ENCODE data around the gene STK32B.
A peak's percentile ranks its signal among the peaks of the same experiment; 100 is the strongest.

STK32B gene

DNA sequence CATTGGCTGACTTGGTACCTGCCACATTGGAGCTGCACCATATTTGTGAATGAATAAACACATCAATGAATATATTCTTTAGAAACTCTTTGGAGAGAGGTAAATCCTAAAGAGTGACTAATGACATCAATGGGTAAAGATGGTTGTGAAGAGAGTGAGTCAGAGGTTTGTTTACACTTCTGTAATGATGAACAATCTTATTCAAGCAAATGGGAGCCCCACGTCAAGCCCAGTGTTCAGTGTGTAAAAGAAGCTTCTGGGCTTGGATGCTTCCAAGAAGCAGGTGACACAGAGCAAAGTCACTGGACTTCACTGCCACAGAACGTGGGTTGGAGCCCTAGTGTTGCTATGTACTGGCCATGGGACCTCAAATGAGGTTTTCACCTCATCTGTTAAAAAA is 319.0 kb downstream of the STK32B start:
- DNase-seq: no peak

DNA sequence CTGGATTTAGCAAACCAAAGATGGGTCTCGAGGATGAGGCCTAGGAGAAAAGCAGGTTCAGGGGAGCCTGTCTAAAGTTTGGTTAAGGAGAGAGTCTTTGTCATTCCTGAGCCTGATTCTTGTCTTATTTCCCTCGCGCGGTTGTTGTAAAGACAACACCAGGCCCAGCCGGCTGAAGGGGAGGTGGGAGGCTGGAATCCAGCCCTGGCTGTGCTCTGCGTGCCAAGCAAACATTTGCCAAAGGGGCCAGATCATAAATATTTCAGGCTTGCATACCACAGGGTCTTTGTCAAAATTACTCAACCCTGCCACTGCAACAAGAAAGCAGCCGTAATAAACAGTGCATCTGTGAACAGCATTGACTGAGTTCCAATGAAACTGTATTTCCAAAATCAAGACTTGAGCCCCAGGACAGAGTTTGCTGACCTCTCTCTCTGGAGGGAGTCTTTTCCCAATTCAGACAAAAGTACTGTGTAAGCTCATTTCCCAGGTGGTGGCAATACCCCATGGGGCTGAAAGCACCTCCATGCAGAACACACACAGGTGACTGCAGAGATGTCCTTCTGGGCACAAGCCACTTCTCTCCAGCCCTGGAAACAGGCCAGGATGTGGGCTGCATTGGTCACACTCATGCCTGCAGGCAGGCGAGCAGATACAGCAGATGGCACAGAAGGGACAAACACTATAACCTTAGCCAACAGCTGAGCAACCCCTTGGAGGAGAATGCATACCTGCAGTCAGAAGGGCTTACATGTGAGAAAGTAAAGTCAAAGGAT is 320.3 kb downstream of the STK32B start:
- no peak for DNase-seq

DNA sequence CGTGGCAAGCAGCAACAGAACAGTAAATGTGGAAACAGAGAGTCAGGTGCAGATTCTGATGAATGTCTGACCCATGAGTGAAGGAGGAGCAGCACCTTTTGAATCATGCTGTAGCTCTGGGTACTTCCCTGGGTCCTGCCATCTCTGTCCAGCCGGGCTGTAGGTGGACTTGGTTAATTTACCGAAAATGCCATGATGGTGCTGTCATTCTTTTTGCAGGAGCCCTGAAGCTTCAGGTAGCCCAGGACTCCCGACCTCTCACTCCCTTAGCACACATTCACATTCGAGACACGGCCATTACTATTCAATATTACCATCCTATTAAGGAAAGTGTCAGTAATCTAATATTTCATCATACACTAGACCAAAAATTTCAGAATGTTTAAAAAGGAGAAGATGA is 320.9 kb downstream of the STK32B start:
- DNase-seq: no peak

DNA sequence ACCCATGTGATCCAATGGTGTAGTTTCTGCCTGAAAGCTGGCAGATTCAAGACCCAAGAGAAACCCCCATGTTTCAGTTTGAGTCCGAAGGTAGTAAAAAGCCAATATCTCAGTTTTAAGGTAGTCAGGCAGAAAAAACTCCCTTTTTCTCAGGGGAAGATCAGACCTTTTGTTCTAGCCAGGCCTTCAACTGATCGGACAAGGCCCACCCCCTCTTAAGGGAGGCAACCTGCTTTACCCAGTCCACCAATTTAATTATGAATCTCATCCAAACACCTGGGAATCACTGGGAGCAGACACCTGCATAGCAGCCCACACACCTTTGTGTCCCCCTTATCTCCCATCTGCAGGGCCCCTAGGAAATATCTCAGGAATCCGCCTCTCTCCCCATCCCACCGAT is 322.0 kb downstream of the STK32B start:
- no peak for DNase-seq

DNA sequence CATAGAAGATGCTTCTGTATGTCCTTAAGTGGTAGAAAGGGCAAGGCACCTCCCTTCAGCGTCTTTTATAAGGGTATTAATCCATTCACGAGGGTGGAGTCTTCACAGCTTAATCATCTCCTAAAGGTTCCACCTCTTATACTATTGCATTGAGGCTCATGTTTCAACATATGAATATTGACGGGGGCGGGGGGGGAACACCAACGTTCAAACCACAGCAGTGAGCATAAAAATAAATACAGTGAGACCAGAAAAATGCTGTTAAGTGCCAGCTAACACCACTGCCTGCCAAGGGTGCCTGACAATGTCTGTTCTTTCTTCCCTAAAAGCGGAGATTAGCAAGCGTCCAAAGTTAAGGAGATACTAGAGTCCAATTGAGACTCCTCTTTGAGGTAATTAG is 323.3 kb downstream of the STK32B start:
- no peak for DNase-seq

DNA sequence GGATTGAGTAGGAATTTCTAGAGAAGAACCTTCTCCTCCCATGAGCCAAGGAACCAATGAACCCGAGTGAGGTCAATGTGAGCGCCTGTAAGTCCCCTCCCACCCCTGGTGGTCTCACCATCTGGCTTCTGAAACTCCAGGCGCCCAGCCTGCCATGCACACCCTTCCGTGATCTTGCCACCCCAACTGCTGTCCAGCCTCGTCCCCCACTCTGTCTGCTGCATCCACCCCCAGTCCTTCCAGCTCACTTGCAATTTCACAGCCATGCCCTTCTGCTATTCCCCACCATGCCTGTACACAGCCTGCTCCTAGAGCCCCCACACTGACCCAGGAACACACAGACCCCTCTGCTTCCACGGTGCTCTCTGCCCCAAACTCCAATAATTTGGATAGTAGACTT is 323.7 kb downstream of the STK32B start:
- no peak for DNase-seq

DNA sequence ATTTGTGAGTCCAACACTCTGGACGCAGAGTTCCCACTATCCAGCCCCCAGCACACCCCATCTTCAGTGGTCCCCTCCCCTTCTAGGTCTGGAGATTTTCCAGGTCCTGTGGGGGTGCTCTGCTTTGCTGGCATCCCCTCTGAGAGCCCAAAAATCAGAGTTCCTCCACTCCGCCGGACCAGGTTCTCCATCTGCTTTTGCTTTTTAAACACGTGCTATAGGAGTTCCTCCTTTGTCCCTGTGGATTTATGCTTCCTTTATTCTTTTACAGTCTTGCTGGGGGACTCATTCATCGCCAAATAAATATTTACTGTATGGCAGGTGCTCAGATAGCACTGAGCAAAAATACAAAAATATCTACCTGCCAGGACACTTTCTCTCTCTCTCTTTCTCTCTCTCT is 324.7 kb downstream of the STK32B start:
- DNase-seq: no peak

DNA sequence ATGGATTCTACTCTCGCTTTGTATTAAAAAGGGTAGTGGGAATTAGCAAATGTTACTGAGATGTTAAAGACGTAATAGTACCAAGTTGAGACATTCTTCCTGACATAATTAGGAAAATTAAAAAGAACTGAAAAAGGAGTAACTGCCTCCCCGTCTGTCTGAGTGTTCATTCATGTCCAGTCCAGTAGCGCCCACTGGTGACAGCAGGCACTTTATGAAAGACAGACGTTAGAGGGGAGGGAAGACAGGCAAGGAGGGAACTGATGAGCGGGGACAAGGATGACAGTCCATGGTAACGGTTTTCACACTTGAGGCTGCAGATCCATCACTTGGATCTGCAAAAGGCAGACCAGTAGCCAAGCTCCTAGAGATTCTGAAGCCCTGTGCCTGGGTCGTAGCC is 326.7 kb downstream of the STK32B start:
- no peak for DNase-seq

DNA sequence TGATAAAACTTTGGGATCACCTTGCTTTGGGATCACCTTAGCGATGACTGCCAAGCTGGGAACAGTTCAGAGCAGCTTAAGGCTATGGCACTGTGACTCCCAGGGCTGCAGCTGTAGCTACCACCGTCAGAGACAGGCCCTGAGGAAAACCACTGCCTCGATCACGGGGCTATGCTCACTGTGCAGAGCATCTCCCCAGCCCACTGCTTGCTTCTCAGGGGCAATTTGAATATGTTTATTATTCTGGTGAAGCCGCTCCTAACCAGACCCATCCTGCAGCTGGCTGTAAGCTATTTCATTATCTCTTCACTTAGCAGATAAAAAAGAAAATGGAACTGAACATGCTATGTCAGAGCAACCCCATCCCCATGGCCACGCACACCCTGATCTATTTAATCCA is 328.6 kb downstream of the STK32B start:
- DNase-seq: no peak

DNA sequence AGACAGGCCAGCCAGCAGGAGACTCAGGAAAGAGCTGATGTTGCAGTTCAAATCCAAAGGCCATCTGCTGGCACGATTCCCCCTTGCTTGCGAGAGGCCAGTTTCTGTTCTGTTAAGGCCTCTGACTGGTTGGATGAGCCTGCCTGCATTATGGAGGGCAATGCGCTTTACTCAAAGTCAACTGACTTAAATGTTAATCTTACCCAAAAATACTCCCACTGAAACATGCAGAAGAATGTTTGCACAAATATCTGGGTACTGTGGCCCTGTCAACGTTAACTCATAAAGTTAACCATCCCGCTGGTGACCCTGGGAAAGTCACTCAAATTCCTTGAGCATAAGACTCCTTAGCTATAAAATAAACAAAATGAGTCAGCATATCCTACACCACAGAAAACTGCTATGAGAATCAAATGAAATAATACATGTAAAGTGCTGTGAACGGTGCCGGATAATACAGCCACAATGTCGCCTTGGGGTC is 330.7 kb downstream of the STK32B start:
- DNase-seq: peak; percentile 84

DNA sequence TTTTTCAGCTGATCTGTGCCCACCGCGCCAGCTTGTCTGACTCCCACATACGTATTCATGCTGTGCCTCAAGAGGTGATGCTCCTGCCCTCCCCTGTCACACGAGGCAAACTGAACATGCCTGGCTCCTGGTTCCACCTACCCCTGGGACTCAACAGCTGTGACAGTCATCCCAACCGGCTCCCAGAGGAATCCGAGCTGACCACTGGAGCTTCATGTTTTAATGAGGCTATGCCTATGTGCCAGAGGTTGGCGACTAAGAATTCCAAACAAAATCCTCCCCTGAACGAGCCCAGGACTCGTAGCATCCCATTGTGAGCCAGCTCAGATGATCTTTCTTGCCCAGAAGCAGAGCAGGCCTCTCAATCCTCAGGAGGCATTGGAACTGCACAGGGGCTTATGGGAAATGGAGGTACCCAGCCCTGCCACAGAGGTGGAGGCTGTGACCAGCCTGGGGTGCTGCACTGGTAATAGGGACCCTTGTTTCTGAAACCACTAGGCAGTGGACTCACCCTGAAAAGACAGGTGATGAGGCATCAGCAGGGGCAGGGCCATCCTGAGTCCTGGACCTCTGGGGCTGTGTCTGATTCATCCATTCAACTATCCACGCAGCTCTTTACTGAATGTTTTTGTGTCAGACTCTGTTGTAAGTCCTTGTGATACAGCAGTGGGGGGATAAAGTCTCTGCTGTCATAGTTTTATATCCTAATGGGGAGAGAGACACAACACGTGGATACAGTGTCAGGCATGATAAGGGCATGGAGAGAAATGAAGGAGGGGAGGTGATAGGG is 332.1 kb downstream of the STK32B start:
- DNase-seq: no peak

DNA sequence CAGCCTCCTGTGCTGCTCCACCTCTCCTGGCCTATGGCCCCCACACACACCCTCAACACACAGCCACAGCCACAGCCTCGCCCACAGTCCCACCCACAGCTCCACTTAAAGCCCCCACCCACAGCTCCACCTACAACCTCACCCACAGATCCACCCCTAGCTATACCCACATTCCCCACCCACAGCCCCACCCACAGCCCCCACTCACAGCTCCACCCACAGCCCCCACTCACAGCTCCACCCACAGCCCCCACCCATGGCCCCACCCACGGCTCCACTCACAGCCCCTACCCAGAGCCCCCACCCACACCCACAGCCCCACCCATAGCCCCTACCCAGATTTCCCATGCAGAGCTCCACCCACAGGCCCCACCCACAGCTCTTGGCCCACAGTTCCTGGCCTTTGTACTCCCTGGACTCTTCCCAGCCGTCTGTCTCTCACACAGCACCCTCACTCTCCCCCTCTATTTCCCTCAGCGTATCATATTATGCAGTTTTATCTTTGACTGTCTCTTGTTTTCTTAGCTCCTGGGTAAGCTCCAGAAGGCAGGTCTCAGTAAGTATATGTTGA is 334.5 kb downstream of the STK32B start:
- peak; percentile 21 for DNase-seq

DNA sequence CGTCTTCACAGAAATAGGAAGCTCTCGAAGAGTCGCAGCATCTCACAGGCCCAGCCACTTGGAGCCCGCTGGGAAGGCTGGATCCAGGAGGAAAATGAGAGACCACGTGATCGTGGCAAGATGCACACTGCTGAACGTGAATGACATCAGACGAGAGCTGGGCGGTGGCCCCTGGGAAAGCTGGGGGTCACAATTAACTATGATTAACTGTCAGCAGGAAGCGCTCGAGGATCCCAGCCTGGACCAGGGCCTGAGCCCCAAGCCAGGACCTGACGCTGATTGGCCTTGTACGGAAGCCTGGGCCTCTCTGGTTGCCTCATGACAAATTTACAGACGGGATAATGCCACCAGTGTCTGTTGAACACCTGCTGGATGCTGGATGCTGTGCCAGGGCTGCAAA is 335.6 kb downstream of the STK32B start:
- DNase-seq: no peak

DNA sequence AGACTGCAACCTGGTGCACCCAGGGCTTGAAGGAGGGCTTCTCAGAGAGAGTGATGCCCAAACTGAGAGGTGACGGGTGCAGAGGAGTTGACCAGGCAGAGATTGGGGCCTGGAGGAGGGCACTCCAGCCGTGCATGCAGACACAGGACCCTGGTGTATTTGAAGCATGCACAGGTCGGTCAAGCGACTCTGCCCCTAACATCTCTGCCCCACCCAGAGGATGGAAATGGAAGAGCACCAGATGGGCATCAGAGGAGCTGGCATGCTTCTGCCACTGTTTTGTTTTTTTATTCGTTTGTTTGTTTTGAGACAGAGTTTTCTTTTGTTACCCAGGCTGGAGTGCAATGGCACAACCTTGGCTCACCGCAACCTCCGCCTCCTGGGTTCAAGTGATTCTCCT is 336.2 kb downstream of the STK32B start:
- DNase-seq: no peak

DNA sequence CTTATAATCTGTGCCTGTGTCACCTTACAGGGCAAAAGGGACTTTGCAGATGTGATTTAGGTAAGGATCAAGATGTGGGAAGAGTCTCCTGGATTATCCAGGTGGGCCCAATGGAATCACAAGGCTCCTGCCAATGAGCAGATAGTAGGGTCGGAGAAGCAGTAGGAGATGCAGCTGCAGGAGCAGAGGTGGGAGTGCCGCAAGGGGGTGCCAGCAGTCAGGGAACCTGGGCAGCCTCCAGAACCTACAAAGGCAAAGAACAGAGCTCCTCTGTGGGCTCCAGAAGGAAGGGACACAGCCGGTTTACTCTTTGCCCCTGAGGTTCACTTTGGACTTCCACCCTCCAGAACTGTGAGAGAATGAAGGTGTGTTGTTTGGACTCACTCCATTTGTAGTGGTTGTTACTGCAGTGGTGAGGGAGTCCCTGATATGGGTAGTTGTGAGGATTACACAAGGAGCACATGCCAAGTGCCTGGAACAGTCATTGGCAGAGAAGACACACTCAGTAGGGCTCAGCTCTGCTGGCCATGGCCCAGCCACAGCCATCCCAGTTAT is 338.6 kb downstream of the STK32B start:
- DNase-seq: no peak

DNA sequence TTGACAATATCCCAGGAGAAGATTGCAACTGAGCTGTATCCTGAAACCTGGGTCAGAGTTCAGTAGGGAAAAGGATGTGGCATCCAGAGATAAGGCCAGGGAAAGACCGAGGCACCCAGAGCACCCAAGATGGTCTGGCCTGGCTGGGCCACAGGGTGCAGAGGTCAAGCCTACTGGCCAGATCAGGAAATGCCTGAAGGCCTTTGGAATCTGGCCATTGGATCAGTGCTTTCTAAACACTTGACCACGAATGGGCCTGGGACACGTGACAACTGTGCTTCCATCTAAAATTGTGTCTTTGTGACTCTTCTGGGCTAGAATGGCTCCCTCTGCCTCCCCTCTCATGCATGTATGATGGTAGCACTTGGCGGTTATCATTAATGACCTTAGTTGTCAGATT is 340.2 kb downstream of the STK32B start:
- DNase-seq: no peak

DNA sequence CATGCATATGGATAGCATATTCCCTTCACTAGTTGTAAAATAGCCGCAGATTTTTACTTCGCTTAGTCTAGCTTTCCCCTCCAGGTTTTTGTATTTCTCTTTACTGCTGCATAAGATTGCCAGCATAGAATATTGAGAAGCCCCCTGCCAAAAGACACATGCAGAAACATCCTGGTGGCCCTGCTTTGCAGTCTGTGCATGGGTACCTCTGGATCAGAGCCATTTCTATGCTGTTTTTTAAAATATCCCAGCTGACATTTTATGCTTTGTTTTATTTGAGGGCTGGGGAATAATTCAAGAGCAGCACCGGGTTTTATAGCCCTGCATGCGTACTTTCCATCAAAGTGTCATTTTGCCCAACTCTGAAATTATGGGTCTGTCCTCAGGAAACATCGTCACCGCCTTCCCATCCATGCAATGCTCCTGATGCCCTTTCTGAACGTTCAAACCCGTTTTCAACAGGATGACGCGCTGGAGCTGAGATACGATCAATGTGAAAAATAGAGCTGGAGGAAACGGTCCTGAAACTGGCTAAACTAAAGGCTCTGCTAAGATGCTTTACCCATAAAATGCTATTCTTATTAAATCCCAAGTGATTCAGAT is 342.7 kb downstream of the STK32B start:
- DNase-seq: no peak

DNA sequence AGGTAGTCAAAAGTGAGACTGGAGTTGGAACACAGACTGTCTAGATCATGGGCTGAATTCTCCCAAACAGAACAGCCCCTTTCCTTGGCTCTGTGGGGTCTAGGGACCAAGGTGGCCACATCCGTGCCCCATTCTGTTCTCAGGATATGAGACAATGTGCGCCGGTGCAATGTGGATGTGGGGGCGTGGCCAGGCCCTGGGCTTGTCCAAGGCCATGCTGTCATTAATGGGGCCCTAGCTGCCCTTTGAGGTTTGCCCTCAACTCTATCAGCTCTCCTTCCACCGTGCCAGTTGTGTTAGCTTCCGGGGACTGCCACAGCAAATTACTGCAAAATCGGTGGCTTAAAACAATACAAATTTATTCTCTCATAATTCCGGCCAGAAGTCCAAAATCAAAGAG is 344.5 kb downstream of the STK32B start:
- no peak for DNase-seq

DNA sequence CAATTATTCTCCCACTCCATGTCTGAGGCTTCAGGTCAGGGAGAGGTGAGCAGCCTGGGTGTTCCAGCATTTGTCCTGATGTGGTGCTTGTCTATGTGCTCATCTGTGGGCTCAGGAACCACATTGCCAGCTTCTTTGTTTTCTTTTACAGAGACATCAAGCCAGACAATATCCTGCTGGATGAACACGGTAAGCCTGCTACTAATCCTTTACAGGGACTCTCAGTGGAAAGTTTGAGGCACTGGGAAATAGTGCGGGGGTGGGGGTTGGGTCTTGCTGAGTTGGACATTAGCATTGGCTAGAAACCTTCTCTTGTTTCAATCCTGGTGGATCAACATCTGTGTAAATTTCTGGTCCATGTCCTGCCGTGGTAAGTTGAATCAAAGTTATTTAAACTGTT is 346.8 kb downstream of the STK32B start:
- peak; percentile 58 for DNase-seq

DNA sequence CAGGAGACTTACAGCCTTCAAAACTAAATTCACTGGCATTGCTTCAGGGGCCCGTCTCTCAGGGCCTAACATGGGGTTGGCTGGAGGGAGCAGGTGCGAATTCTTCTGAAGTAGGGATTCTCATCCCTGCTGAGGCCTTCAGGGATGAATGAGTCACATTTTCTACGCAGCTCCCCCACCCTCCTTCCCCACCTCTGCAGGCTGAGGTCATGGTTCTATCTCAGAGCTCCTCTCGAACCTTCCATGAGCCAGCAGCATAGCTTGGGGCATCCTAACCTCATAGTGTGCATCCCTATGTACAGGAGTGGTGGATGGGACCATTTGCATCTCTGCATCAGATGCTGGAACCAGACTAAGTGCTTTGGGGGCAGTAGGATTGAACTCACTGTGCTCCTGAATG is 347.8 kb downstream of the STK32B start:
- no peak for DNase-seq

DNA sequence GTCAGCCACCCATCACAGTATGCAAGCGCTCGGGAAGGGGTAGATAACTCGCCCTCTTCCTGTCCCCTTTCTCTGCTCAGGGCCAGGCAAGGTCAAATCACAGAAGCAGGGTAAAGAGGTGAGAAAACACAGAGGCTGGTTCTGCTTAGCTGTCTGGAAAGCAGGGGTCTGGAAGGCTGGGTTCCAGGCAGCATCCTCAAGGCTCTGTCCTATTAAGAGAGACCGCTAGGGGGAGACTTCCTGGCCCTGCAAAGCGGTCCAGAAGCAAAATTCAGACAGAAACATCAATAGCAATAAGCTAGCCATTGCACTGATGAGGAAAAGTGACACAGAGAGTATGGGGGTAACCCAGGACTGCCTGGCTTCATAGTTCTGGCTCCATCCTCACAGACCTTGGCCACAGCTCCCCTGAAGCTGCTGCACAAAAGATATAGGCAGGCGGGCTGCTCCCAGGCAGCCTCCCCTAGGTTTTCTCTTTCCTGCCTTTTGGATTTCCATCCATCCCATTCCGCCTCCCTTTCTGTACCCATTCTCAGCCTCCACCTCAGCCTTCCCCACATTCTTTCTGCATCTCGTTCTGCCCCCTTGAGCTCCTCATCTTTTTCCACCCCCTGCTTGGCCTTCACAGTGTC is 348.6 kb downstream of the STK32B start:
- DNase-seq: peak; percentile 66

DNA sequence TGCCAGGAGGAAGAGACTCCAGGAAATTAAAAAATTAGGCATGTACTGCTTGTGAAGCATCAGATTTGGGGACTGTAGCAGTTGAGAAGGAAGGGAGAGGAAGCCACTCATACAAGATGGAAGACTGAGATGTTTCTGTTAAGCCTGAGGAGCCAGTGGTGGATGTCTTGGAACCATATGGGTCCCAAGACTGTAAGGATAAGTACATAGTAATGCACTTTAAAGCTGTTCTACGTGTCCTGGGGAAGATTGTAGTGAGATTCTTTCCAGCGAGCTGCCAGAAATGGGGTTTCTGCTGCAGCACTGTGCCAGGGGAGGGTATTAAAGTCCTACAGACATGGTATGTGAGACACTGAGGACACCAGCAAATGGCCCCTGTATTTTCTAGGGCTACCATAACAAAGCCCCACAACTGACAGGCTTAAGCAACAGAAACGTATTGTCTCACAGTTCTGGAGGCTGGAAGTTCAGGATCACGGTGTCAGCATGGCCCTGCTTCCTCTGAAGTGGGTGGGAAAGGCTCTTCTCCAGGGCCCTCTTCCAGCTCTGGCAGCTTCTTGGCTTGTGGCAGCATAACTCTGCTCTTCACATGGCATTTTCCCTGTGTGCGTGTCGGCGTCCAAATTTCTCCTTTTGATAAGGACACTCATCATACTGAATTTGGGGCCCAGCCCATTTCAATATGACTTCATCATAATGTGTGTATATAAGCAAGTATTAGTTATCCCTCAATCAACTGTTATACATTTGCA is 352.6 kb downstream of the STK32B start:
- DNase-seq: no peak

Measured in NCI-H82 (cell line).